Stimulated activated CD4-positive, alpha-beta T cell treated with anti-CD3 and anti-CD28 coated beads, Interleukin-12 subunit alpha, Interleukin-12 subunit beta, amount 100 ng/mL, for 48 hours (primary cell): Measurements from ENCODE around the gene MOB3A.
A peak's percentile ranks its signal among the peaks of the same experiment; 100 is the strongest.

Source experiments
- DNase-seq, 3 donors: peaks; one replicate each; pipeline ENCODE4 v3.0.0-alpha.2; 2020; ENCODE audit warnings: low read depth in 2 of 3, low spot score in 1 of 3

The MOB3A gene

DNA sequence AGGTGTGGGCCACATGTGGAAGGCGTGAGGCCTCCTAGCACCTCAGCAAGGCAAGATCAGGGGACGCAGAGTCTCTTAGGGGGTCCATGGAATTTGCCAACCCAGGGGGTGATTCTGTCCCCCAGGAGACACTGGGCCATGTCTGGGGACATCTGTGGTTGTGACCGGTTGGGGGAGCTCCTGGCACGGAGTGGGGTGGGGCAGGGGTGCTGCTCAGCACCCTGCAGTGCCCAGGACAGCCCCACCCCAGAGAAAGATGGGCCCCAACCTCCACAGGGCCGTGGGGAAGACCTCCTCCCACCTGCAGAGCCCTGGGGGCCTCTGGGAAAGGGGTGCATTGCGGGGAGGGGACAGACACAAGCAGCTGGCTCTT, 49.1 kb downstream of the MOB3A start:
- DNase-seq, result no peak

DNA sequence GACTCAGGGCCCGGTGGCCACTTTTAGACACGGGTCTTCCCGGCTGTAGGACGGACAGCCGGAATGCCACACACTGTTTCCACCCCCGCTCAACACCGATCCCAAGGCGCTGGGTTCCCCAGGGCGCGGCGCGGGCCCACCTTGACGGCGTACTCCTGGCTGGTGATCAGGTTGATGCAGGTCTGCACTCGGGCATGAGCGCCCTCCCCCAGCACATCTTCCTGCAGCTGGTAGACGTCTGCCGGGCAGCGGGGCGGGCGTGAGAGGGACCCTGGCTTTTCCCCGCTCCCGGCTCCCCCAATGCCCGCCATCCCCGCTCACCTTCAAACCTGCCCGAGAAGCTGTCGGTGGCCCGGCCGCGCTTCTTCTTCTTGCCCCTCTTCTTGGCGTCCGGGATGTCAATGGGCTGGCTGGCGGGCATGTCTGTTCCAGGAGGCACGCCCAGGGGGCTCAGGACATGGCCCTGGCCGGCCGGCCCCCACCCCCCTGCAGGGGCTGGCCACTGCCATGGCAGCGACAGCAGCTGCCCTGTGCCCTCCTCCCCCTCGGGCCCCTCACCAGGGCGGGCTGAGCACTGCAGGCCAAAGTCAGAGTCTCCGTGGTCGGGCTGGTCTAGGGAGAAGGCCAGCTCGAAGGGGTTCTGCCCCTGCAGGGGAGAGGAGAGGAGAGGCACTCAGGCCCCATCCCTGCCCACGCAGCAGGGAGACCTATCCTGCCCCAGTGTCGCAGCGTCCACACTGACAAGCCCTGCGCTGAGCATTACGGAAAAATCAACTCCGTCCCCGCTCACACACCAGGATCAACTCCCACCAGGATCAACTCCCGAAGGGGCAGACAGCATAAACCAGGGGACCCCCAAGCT, 49.8 kb downstream of the MOB3A start:
- no peak for DNase-seq

DNA sequence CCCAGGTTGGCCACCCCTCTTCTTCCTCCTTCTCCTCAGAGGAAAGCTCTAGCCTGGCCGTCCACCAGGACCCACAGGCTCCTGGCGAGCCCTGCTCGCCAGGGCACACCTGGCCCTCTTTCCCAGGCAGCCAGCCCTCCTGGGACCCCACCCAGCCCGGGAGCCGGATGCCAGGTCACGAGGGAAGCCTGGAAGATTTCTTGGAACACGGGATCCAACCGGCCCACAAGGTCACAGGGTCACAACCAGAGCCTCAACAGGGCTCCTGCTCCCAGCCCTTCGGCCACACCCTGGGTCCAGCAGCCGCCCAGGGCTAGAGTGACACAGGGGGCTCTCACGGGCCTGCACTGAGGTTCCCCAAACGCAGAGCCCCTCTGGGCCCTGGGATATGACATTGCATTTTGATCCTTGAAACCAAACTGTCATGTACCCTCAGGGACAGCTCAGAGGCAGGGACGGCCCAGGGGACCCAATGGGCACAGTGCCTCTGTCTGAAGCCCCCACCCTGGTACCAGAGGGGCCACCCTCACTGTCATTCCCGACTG, 50.6 kb downstream of the MOB3A start:
- DNase-seq, result no peak

DNA sequence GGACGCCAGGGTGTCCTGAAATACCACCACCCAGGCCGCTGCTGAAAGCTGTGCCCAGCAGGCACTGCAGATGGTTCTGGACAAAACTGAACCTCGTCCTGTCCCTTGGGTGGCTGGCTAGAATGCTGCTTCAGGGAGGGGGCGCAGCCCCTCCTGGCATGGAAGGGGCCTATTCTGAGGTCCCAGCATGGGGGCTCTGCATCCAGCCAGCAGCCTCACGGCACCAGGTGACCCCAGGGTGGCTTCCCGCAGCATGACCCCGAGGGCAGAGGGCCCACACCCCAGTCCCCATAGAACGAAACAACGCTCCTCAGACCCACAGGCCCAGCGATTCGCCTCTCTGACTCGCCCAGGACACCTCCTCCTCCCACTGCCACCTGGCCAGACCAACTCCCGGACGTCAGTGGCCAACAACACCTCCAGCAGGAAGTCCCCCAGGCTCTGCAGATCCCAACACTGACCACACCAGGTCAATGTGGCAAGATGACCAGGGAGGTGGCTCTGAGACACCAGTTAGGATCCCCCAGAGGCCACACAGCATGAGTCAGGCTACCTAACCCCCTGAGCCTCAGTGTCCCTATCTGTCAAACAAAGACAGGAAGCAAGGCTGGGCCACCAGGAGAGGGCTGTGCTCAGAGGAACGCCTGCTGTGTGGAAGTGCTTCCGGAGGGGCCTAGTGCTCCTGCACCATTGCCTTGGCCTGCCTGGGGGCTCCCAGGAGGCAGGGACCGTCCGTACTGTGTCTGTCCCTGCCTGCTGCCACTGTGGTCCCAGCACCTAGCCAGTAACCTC, 51.2 kb downstream of the MOB3A start:
- no peak for DNase-seq

DNA sequence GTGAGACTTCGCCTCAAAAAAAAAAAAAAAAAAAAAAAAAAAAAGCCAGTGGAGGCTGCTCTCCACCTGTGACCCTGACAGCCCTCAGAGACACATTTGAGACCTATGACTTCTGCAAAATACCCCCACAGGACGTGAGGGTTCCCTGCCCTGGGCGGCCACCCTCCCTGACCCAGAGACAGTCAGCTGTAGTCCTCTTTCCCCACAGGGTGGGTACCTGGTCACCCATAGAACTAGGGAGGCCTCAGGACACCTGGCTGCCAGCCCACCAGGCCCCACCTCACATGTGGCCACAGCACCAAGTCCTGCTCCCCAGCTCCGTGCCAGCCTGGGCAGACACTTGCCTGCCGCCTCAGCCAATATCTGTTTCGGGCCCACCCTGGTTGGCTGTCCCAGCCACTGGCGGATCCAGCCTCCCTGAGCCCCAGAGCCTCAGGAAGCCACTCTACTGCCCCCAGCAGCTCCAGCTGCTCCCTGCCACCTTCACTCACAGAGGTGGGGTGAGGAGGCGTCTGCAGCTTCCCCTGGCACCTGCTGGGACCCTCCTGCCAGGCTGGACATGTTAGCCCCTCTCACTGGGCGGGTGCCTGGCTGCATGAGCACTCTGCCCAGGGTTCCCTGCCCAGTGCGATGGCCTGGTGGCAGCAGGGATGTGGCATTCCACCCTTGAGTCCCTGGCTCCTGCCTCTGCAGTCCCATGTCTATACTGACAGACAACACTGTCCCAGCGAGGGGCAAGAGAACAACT, 52.0 kb downstream of the MOB3A start:
- DNase-seq, result no peak

DNA sequence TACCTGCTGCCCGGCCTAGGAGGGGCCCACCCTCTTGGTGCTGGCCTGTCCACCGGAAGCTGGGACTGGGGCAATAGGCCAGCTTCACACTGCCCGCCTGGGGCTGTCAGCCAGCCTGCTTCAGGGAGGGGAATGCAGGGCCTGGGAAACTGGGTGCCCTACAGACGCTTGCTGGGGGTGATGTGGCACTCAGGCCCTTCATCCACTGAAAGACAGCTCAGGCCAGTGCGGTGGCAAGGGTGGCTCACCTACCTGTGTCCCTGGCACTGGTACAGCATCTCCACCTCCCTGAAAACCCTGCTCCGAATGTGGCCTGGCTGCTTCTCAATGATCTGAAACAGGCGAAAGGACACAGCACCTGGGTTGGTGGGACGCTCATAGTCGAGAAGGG, 52.9 kb downstream of the MOB3A start:
- DNase-seq, result no peak

DNA sequence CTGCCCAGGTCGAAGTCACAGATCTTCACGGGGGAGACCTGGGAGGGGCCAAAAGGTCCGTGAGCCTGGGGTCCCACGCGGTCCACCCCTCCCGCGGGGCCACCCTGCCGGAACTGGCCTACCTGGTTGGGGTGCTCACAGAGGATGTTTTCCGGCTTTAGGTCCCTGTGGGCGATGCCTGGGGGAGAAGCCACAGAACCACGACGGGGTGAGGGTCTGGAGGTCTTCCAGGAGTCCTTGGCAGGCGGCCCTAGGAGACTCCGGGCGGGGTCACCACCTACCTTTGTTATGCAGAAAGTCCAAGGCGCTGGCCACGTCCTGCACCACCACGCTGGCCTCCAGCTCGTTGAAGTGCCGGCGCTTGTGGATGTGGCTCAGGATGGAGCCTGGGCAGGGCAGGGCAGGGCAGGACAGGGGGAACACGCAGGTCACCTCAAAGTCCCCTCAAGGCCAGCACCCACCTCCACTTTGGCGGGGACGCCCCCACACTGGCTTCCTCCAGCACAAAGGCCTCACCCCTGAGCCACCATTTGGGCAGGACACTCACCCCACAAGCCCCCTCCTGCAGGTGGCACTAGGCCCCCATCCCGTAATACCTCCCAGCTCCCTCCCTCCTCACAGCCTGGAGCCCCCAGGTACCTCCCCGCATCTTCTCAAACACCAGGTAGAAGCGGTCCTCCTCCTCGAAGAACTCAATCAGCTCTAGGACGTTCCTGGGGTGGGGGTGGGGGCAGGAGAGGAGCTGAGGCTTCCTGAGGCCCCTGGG, 53.5 kb downstream of the MOB3A start:
- no peak for DNase-seq

DNA sequence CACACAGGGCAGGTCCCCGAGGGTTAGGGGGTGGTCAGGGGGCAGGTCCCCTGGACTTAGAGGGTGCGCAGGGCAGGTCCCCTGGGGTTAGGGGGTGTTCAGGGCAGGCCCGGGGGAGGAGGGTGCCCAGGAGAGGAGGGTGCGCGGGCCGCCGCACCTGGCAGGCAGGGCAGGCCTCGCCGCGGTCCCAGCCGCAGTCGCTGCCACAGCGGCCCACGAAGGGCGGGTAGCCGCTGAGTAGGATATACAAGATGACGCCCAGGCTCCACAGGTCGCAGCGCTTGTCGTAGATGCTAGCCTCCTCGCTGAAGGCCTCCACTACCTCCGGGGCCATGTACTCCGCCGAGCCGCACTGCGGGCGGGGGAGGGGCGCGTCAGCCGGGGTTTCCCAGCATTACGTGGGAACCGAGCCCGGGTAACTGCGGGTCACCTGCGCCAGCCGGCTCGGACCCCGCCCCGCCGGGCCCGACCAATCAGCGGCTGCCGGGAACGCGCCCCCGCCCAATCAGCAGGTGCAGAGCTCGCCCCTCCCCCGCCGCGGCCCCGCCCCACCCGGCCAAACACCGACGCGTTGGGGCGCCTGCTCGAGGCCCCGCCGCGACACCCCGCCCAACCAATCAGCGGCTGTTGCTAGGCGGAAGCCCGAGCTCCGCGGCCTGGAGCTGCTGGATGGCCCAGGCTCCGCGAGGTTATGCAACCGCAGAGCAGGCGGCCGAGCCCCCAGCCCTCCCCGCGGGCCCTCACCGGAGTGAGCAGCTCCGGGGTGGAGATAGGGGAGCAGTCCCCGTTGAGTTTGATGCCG, 54.2 kb downstream of the MOB3A start:
- peak; percentile 97 to 100 (median 99) for DNase-seq

DNA sequence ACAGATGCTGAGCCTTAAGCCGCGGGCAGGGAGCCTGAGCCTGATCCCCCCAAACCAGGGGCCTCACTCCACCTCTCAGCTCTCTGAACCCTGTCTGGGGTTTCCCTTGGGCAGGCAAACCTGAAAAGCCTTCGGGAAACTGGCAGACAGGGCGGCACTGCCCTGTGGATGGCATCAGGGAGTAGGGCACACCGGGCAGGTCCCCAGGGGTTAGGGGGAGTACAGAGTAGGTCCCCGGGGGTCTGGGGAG, 54.8 kb downstream of the MOB3A start:
- no peak for DNase-seq

DNA sequence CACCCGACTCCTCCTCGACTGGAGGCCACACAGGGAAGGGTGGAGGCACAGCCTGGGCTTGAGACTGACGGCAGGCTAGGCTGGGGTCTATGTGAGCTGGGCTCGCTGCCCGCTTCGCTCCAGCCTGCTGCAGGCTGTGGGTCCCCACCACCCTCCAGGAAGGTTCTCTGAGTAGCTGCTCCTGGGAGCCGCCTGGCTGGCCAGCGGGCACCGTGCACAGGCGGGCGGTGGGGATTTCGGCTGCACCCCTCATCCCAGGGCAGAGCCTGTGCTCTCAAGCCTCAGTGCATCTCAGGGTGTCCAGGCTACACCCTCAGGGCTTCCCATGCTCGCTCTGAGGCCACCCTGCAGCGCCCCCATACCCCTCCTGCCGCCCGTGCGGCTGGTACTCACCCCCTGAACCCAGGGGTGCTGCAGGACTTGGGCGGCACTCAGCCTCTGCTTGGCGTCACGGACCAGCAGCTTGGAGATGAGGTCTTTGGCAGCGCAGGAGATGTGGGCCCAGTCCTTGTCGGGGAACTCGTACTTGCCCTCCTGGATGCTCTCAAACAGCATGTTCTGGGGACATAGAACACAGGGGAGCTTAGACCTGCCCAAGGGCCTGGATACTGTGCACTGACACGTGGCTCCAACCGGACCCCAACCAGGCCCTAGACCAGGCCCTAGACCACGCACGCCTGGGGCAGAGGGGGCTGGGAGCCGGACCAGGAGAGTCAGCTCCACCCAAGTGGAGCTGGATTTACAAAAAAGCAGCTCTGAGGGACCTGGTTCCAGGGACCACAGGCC, 55.3 kb downstream of the MOB3A start:
- no peak for DNase-seq

DNA sequence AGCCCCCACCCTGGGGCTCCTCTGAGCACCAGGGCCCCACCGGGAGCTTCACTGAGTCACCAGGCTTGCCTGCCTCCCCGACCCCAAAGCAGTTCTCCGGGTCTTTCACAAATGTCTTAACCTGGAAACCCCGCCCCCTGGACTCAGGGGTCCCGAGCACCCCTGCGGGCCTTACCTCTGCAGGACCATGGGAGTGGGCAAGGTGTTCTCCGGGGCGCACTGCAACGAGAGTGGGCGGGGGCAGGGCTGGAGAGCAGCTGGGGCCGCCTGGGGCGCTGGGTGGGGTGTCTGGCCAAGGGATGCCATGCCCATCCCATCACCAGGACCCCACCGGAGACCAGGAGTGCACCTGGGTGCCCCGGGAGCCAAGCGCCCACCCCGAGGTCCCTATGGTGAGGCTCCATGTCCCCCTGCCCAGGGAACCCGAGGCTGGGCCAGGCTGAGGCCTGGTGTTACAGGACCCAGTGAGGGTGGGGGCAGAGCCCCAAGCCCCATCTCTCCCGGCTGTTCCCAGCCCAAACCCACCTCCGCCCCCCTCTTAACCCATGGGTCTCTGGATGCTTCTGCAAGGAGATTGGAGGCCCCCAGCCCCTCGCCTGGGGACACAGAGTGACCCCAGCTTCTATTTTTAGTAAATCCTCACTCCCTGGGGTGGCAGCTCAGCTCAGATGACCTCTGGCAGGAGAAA, 56.0 kb downstream of the MOB3A start:
- no peak for DNase-seq

DNA sequence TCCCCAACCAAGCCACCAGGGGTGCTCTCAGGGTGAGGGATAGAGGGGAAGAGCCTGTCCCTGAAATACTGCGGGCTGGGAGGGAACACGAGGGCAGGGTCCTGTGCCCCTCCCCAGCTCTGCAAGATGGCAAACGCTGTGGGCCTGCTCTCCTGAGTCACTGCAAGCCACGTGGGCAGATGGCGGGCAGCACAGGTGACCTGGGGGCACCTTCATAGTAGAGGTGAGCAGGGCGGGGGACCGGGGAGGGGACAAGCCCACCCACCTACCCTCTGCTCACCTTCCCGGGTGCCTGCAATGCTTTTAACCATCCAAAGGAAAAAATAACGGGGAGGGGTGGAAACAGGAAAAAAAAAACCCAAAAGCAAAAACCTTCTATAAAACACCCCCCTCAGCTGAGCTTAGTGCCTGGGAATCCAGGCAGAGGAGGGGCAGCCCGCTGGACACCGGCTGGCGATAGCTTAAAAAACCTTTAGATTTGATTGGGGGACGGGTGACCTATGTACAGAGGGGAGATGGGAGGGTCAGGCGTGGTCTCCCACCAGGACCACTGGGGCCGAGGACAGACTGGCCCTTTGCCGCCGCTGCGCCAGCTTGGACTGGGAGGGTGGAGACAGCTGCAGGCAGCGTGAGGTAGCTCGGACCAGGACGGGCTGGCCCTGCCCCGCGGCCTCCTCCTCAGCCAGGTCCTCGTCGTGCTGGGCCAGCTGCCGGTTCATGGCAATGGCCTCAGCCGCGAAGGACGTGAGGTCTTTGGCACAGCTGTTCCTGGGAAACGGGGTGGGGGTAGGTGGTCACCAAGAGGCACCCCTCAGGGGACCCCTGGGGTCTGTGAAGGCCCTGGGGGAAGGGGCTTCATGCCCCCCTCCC, 56.8 kb downstream of the MOB3A start:
- no peak for DNase-seq

DNA sequence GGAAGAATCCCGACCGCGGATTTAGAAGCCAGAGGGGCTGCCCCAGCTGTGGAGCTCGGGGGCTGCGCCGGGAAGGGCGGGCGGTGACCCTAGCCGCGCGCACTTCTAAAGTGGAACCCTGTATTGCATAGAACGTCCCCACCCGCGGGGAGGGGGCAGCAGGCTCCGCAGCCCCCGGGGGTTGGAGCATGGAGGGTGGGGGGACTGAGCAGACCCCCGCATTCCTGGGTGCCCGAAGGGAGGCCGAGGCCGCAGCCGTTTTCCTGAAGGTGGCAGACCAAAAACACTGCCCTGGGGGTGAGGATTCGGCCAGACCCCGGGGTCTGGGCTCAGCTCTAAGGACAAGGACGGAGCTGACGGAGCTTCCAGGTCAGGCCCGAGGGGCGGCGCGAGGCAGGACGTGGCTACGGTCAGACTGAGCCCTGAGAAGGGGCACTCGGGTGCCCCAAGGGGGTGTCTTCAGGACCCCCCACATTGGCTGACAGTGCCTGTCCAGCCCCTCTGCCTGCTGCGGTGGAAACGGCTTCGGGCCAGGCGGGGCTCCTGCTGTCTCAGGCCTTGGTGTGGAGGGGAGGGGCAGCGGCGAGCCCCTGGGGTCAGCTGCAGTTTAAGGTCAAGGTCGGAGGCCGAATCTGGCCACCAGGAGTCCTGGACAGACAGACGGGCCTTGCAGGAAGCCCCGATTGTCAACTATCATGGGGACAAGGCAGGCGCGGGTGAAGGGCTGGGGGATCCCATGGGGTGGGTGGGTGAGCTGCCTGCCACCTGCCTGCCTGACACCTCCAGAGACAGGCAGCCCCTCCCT, 57.6 kb downstream of the MOB3A start:
- DNase-seq, result no peak

DNA sequence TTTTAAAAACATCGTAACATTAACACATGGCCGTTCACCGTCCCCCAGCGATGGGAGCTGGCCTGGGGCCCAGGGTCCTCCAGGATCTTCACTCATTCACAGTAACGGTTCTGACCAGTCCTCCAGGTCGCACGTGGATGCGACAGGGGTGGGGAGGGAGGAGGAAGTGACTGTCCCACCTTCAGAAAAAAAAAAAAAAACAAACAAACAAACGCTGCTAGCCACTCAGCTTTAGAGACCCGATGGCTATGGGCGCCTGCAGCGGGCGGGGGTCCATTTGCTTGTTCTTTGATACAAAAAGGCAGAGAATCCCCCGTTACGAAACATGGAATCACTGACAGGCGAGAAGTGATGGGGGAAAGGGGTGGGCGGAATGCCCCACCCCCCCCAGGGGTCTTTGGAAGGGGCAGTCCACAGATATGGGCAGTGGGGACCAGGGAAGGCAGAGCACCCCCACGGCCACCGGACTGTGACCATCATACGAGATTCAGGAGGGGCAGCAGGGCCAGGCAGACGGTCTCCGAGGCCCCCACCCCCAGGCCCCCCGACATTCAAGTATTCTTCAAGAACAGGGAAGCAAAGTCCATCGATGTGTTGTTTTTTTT, 58.4 kb downstream of the MOB3A start:
- no peak for DNase-seq

DNA sequence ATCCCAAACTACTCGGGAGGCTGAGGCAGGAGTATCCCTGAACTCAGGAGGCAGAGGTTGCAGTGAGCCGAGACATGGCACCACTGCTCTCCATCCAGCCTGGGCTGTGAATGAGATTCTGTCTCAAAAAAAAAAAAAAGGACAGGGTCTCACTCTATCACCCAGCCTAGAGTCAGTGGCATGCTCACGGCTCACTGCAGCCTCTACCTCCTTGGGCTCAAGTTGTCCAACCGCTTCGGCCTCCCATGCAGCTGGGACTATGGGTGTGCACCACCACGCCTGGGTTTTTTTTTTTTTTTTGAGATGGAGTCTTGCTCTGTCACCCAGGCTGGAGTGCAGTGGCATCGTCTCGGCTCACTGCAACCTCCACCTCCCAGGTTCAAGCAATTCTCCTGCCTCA, 59.7 kb downstream of the MOB3A start:
- DNase-seq, result no peak

DNA sequence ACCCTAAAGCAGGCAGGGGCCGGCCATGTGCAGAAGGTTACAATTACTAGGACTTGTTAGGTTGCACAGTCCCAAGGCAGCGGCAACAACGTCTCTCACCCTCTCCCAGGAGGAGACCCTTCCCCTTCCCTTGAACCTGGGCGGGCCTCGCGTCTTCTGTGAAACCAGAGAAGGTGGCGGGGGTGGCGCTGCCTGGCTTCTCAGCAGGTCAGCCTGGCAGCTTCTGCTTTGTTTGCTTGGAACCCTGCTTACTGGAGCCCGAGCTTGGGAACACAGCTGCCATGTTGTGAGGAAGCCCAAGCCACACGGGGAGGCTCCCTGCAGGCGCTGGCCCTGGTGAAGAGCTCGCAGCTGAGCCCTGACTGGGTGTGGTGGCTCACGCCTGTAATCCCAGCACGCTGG, 60.5 kb downstream of the MOB3A start:
- no peak for DNase-seq
